IMR-90 (cell line): ENCODE data around the gene C7orf25. TPM values are rescaled to one million over a fixed set of nuclear protein-coding genes. Genes with fewer than 3 reads are reported as not detected.

ENCODE experiments used
- BHLHE40 ChIP-seq: fragments of 150-350 bp; IDR thresholded peaks from 2 replicates; pipeline ENCODE4 v1.6.1; 2016; ENCODE audit warnings: mild to moderate bottlenecking, low read depth, low read length
- CHD1 ChIP-seq: IDR thresholded peaks from 2 replicates; pipeline ENCODE4 v1.6.1; 2012; ENCODE audit warnings: low read depth, low read length, improper control_type of control experiment
- MXI1 ChIP-seq: IDR thresholded peaks from 2 replicates; pipeline ENCODE4 v1.6.1; 2012; ENCODE audit warnings: low read depth, mild to moderate bottlenecking, low read length, moderate library complexity, borderline replicate concordance
- NFE2L2 ChIP-seq: fragments of 150-350 bp; IDR thresholded peaks from 2 replicates; pipeline ENCODE4 v1.6.1; 2016; ENCODE audit warnings: low read depth, mild to moderate bottlenecking, low read length
- RCOR1 ChIP-seq: IDR thresholded peaks from 2 replicates; pipeline ENCODE4 v1.6.1; 2012; ENCODE audit warnings: mild to moderate bottlenecking, low read length, improper control_type of control experiment; ENCODE audit not compliant: insufficient replicate concordance
- USF2 ChIP-seq: fragments of 150-350 bp; IDR thresholded peaks from 2 replicates; pipeline ENCODE4 v1.6.1; 2017; ENCODE audit warnings: mild to moderate bottlenecking, antibody characterized with exemption, low read length, low read depth
- polyA plus RNA-seq, 3 experiments: library from polyadenylated mRNA; depleted of rRNA; stranded (reverse); fragments of >200 nt; gene quantifications; 2 replicates each; pipeline ENCODE4 v1.2.3, GENCODE V29; 2012; ENCODE audit warnings: low replicate concordance in 1 of 3
- total RNA-seq: library from RNA; depleted of rRNA; stranded (reverse); fragments of >200 nt; gene quantifications from 2 replicates; pipeline ENCODE4 v1.2.3, GENCODE V29; 2012

Gene C7orf25
- total and polyA plus RNA-seq, 2 of the 4 experiments (the other 2 are of a cell fraction) = 4.5 to 6.1 TPM

- TF ChIP-seq USF2 (no peak), MXI1 (no peak), BHLHE40 (no peak), RCOR1 (no peak), CHD1 (no peak), NFE2L2 (no peak)
These were observed 24.9 kb downstream of the C7orf25 start (continued) for GRCh38 chr7:42886893-42887505.
